H1 (cell line): ENCODE measurements around the gene RASD2. TPM values are rescaled to one million over a fixed set of nuclear protein-coding genes. Genes with fewer than 3 reads are reported as not detected.

Experiments
- CREB1 ChIP-seq: IDR thresholded peaks from 2 replicates; pipeline ENCODE4 v1.6.1; 2012; ENCODE audit warnings: inconsistent platforms
- NANOG ChIP-seq: IDR thresholded peaks from 2 replicates; pipeline ENCODE4 v1.6.1; 2011; ENCODE audit warnings: low read length, low read depth, mild to moderate bottlenecking, inconsistent platforms; ENCODE audit not compliant: insufficient read depth, poor library complexity, severe bottlenecking
- TAF1 ChIP-seq: IDR thresholded peaks from 2 replicates; pipeline ENCODE4 v1.6.1; 2011; ENCODE audit warnings: mild to moderate bottlenecking, low read depth, low read length
- TBP ChIP-seq: IDR thresholded peaks from 2 replicates; pipeline ENCODE4 v1.6.1; 2011; ENCODE audit warnings: low read depth, low read length, improper control_type of control experiment
- polyA plus RNA-seq, 7 experiments: library from polyadenylated mRNA; depleted of rRNA in 3 of 7; stranded (reverse) in 5 of 7; unstranded in 2 of 7; fragments of >200 nt in 5 of 7; fragments of 200-250 nt in 2 of 7; gene quantifications; 1 replicate in 5 of 7; 2 replicates in 1 of 7; 4 replicates in 1 of 7; pipeline versions ENCODE4 v1.2.1 to v1.2.3, GENCODE V29; 2011 to 2013; ENCODE audit warnings: missing spikeins in 2 of 7, mixed read lengths in 2 of 7
- total RNA-seq: library from RNA; stranded (reverse); fragmentation: NEBNext Ultra II Directional; extraction: Animal tissue kit (Norgen Biotek cat#: 25700); gene quantifications from 2 replicates; pipeline ENCODE4 v1.2.1, GENCODE V29; 2021

RASD2 gene
- total and polyA plus RNA-seq, 2 of the 8 experiments (the other 6 are each of a cell fraction or from before 2014, with no cell fraction given): 1.9 to 5.1 TPM

DNA sequence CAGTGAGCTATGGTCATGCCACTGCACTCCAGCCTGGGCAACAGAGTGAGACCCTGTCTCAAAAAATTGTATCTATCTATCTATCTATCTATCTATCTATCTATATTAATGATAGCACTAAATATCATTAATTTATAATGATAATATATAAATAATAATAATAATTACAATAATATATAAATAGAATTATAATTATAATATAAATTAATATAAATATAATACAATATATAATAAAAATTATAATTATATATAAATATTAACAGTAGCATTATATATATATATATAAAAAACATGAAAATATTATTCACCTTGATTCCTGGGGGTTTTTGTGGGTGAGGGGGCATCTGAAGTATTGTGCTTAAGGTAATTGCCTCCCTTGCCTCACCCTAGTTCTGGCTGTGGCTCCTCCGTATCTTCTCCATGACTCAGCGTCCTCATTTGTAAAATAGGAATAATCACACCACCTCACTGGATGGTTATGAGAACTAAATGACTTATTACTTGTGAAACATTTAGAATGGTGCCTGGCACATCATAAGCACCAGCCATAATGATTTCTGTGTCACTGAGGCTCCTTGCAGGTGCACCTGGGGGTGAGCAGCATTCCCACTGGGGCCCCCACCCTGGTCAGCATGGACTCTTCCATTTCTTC lies 18.8 kb downstream of the RASD2 start (continued):
- no peak for TF ChIP-seq CREB1
- no peak for TF ChIP-seq TBP
- no peak for TF ChIP-seq NANOG
- TF ChIP-seq TAF1: no peak
- TF ChIP-seq, all 59 proteins: peak for 0
